Epithelial cell of esophagus (primary cell): ENCODE results near the gene DNAAF3.
A peak's percentile ranks its signal among the peaks of the same experiment; 100 is the strongest.
"Not testable (repeated sequence)": the region's sequence is repeated elsewhere in the genome, so short reads cannot be mapped to it uniquely, and the experiment has no call there.

Source experiments
- DNase-seq: peaks from one replicate; pipeline ENCODE4 v3.0.0; 2010; ENCODE audit warnings: low read depth
- H3K4me3 ChIP-seq: 2 replicates; pipeline ENCODE4 v1.5.1; 2011; ENCODE audit warnings: mild to moderate bottlenecking, low read length, control low read depth
- TF ChIP-seq, protein P1 (sequence below): IDR thresholded peaks from 2 replicates; pipeline ENCODE4 v1.5.1; 2011; ENCODE audit warnings: low read depth, mild to moderate bottlenecking, low read length, control low read depth, inconsistent platforms; ENCODE audit not compliant: insufficient read depth; ENCODE audit errors: missing control alignments

Gene DNAAF3

DNA sequence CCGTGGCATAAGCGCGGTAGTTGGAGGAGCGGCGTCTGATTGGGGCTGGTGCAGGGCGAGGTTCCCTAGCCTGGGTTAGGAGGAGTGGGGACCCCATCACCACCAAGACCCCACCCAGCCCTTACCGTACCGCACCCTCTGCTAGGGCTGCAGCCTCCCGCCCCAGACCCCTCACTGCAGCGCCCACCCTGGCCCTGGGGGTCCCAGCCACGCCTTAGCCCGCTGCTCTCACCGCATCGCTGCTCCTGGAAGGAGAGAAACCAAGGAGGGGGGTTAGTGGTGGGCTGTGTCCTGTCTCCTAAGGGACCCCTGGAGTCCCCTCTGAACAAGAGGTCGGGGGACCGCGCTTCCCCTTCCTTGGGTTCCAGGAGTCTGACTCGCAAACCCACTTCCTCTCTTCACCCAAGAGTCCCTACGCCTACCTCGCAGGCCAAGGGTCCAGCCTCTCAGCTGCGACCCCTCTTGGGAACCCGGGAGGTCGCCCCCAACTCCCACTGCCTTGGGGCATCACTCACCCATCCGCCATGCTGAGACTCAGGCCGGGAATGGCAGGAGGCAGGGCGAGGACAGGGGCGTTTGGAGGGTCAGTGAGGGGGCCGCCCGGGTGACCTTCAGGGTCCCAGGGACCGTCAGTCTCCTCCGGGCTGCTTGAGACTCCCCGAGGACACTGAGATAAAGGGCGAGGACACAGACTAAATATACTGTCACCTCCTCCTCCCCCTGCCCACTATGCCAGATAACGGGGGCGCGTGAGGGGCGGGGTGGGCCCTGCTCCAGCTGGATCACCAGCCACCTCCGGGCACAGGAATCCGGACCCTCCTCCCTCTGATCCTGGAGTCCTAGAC, 9.1 kb downstream of the DNAAF3 start, which contains the start of gene TNNI3:
TNNI3 (minus strand) TSS at position 669 of the 845 bp plus-strand sequence; CDS start at position 526, 143 bp downstream.
- no peak for DNase-seq
- TF ChIP-seq, protein P1, sequence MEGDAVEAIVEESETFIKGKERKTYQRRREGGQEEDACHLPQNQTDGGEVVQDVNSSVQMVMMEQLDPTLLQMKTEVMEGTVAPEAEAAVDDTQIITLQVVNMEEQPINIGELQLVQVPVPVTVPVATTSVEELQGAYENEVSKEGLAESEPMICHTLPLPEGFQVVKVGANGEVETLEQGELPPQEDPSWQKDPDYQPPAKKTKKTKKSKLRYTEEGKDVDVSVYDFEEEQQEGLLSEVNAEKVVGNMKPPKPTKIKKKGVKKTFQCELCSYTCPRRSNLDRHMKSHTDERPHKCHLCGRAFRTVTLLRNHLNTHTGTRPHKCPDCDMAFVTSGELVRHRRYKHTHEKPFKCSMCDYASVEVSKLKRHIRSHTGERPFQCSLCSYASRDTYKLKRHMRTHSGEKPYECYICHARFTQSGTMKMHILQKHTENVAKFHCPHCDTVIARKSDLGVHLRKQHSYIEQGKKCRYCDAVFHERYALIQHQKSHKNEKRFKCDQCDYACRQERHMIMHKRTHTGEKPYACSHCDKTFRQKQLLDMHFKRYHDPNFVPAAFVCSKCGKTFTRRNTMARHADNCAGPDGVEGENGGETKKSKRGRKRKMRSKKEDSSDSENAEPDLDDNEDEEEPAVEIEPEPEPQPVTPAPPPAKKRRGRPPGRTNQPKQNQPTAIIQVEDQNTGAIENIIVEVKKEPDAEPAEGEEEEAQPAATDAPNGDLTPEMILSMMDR: no peak
- H3K4me3 ChIP-seq: no peak within 1 kb of the TSS

DNA sequence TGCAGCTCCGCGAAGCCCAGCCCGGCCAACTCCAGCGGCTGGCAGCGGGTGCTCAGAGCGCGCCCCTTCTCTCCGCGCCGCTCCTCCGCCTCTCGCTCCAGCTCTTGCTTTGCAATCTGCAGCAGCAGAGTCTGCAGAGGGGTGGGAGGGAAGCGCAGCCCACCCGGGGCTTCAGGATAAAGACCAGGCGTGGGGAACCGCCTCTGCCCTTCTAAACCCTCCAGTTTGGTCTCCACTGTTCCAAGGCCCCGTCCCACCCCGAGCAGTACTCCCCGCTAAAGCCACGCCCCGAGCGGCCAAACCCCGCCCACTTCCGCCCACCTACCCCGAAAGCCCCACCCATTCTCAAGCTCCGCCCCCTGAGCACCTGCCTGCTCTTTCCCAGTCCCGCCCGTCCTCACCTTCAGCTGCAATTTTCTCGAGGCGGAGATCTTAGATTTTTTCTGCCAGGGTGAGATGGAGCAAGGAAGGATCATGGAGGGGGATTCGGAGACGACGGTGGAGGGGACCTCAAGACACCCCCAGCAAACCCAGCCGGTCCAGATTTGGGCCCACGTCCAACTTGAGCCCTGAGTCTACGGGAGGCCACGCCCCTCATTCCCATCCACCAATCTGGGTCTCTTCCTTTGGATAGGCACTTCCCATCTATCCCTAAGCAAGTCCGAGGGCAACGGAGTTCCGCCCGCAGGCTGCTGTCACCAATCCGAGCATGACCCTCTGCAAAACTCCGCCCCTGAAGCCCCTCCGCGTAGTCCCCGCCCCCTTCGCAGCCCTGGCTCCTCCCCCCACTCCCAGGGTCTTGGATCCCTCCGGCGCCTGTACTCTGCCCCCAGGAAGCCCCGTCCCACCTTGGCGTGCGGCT, 10.0 kb downstream of the DNAAF3 start:
- peak overlapping the region; percentile 14 for H3K4me3 ChIP-seq
- TF ChIP-seq, protein P1: no peak
- DNase-seq: peak; percentile 49

DNA sequence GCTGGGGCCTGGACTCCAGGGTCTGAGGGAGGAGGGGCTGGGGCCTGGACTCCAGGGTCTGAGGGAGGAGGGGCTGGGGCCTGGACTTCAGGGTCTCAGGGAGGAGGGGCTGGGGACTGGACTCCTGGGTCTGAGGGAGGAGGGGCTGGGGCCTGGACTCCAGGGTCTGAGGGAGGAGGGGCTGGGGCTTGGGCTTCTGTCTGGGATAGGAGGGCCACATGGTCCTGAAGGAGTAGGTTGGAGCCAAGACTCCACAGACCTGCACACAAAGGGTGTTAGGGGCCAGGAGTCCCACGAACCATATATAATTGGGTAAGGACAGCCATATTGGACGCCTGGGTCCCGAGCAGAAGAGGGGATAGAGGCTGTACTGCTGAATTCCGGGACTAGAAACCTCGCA, 10.6 kb downstream of the DNAAF3 start:
- not testable (repeated sequence) for DNase-seq
- peak overlapping the region; percentile 14 for H3K4me3 ChIP-seq

GRCh38 chr19:55153652-55154264, 12.7 kb downstream of the DNAAF3 start:
- TF ChIP-seq, protein P1: no peak
- H3K4me3 ChIP-seq: no peak overlapping the region
- no peak for DNase-seq

GRCh38 chr19:55152017-55152416, 14.4 kb downstream of the DNAAF3 start:
- no peak overlapping the region for H3K4me3 ChIP-seq
- TF ChIP-seq, protein P1: no peak
- no peak for DNase-seq

- no peak within 1 kb of the TSS for H3K4me3 ChIP-seq
- DNase-seq: no peak
- TF ChIP-seq, protein P1: no peak
Measured at GRCh38 chr19:55149078-55150003, 17.1 kb downstream of the DNAAF3 start, which contains the start of gene TNNT1. Gene TNNT1 (minus strand): TSS chr19:55149206. CDS start chr19:55147157, 2,049 bp downstream.
